Thyroid gland (tissue), 4 donors: ENCODE measurements around the gene SMIM36.

Experiments used
- POLR2A ChIP-seq, 2 donors: fragments of 450-650 bp; IDR thresholded peaks; one replicate each; pipeline ENCODE4 v1.6.1; 2017; ENCODE audit warnings: antibody characterized with exemption in 2 of 2, mild to moderate bottlenecking in 2 of 2, moderate library complexity in 1 of 2
- TF ChIP-seq, protein P1 (sequence below), 6 experiments: fragments of 200-600 bp in 3 of 6; fragments of 450-650 bp in 3 of 6; sonication (generic) in 3 of 6; IDR thresholded peaks; one replicate each; pipeline ENCODE4 v1.5.1; 2016 to 2019; ENCODE audit warnings: antibody characterized with exemption in 6 of 6, mild to moderate bottlenecking in 2 of 6, inconsistent platforms in 1 of 6, moderate library complexity in 1 of 6

DNA sequence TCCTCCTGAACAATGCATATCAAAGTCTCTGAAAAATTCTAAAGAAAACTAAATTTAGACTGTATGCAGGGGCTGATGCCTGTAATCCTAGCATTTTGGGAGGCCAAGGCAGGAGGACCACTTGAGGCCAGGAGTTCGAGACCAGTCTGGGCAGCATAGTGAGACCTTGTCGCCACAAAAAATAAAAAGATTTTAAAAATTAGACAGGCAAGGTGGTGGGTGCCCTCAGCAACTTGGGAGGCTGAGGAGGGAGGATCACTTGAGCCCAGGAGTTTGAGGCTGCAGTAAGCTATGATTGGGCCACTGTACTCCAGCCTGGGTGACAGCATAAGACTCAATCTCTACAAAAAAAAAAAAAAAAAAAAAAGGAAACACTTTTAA lies 59.5 kb downstream of the SMIM36 start:
- TF ChIP-seq, protein P1, sequence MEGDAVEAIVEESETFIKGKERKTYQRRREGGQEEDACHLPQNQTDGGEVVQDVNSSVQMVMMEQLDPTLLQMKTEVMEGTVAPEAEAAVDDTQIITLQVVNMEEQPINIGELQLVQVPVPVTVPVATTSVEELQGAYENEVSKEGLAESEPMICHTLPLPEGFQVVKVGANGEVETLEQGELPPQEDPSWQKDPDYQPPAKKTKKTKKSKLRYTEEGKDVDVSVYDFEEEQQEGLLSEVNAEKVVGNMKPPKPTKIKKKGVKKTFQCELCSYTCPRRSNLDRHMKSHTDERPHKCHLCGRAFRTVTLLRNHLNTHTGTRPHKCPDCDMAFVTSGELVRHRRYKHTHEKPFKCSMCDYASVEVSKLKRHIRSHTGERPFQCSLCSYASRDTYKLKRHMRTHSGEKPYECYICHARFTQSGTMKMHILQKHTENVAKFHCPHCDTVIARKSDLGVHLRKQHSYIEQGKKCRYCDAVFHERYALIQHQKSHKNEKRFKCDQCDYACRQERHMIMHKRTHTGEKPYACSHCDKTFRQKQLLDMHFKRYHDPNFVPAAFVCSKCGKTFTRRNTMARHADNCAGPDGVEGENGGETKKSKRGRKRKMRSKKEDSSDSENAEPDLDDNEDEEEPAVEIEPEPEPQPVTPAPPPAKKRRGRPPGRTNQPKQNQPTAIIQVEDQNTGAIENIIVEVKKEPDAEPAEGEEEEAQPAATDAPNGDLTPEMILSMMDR (IDR thresholded peaks at IDR 0.05) = no peak
- no peak for TF ChIP-seq POLR2A (IDR thresholded peaks at IDR 0.05)
